HG02623 (cell line): Measurements from ENCODE around the gene HBD.

ENCODE experiments used
- ATAC-seq: cut with Tn5 transposase; IDR thresholded peaks from one replicate; pipeline ENCODE4 v1.9.1; 2021; ENCODE audit warnings: moderate library complexity; ENCODE audit not compliant: unreplicated experiment

HBD gene

GRCh38 chr11:5235364-5236095 lies 1.2 kb upstream of the HBD start:
- ATAC-seq = no peak

GRCh38 chr11:5233307-5233706 lies 976 bp downstream of the HBD start:
- no peak for ATAC-seq

- ATAC-seq = no peak
Observed at GRCh38 chr11:5232821-5233220, 1.5 kb downstream of the HBD start.

- ATAC-seq = no peak
Observed at GRCh38 chr11:5232176-5232575, 2.1 kb downstream of the HBD start.

GRCh38 chr11:5231111-5231510 lies 3.2 kb downstream of the HBD start:
- ATAC-seq = no peak

- no peak for ATAC-seq
Observed at GRCh38 chr11:5230266-5230665, 4.0 kb downstream of the HBD start.

- no peak for ATAC-seq
Observed at GRCh38 chr11:5229796-5230195, 4.5 kb downstream of the HBD start.

- ATAC-seq = no peak
Observed at GRCh38 chr11:5229356-5229755, 4.9 kb downstream of the HBD start.

GRCh38 chr11:5228124-5228523 lies 6.2 kb downstream of the HBD start:
- ATAC-seq = no peak

- ATAC-seq = no peak
Observed at GRCh38 chr11:5227681-5228080, 6.6 kb downstream of the HBD start.

GRCh38 chr11:5226732-5227310 lies 7.5 kb downstream of the HBD start, which contains the start of gene HBB:
Gene HBB, minus strand, starts transcription at chr11:5227071. Its CDS starts 50 bp downstream, at chr11:5227021.
- ATAC-seq = no peak

GRCh38 chr11:5225480-5225871 lies 8.8 kb downstream of the HBD start:
- ATAC-seq = no peak

GRCh38 chr11:5224538-5225479 lies 9.5 kb downstream of the HBD start:
- ATAC-seq = no peak

GRCh38 chr11:5223686-5224085 lies 10.6 kb downstream of the HBD start:
- no peak for ATAC-seq

- no peak for ATAC-seq
Observed at GRCh38 chr11:5223146-5223545, 11.1 kb downstream of the HBD start.

- ATAC-seq = no peak
Observed at GRCh38 chr11:5210376-5210885, 23.9 kb downstream of the HBD start.

GRCh38 chr11:5204787-5205186 lies 29.5 kb downstream of the HBD start:
- no peak for ATAC-seq

GRCh38 chr11:5203366-5203765 lies 30.9 kb downstream of the HBD start:
- no peak for ATAC-seq

- ATAC-seq = no peak
Observed at GRCh38 chr11:5200582-5200981, 33.7 kb downstream of the HBD start, which contains the start of gene OR51V1. Gene OR51V1, minus strand, starts transcription at chr11:5200682. Its CDS starts 0 bp downstream, at chr11:5200682.

GRCh38 chr11:5198285-5198684 lies 36.0 kb downstream of the HBD start:
- ATAC-seq = no peak

- ATAC-seq = no peak
Observed at GRCh38 chr11:5197536-5197935, 36.7 kb downstream of the HBD start.
